Pulmonary artery endothelial cell (primary cell): ENCODE measurements around the gene RBM28. TPM values are rescaled to one million over a fixed set of nuclear protein-coding genes. Genes with fewer than 3 reads are reported as not detected.

ENCODE experiments used
- DNase-seq: peaks from one replicate; pipeline ENCODE4 v3.0.0-alpha.2; 2011; ENCODE audit warnings: low read depth, low spot score
- total RNA-seq: library from RNA; depleted of rRNA; stranded (reverse); fragments of >200 nt; gene quantifications from 2 replicates; pipeline ENCODE4 v1.2.3, GENCODE V29; 2014

The RBM28 gene, protein sequence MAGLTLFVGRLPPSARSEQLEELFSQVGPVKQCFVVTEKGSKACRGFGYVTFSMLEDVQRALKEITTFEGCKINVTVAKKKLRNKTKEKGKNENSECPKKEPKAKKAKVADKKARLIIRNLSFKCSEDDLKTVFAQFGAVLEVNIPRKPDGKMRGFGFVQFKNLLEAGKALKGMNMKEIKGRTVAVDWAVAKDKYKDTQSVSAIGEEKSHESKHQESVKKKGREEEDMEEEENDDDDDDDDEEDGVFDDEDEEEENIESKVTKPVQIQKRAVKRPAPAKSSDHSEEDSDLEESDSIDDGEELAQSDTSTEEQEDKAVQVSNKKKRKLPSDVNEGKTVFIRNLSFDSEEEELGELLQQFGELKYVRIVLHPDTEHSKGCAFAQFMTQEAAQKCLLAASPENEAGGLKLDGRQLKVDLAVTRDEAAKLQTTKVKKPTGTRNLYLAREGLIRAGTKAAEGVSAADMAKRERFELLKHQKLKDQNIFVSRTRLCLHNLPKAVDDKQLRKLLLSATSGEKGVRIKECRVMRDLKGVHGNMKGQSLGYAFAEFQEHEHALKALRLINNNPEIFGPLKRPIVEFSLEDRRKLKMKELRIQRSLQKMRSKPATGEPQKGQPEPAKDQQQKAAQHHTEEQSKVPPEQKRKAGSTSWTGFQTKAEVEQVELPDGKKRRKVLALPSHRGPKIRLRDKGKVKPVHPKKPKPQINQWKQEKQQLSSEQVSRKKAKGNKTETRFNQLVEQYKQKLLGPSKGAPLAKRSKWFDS
- 19.7 and 39.9 TPM in 2 replicates for total RNA-seq

DNA sequence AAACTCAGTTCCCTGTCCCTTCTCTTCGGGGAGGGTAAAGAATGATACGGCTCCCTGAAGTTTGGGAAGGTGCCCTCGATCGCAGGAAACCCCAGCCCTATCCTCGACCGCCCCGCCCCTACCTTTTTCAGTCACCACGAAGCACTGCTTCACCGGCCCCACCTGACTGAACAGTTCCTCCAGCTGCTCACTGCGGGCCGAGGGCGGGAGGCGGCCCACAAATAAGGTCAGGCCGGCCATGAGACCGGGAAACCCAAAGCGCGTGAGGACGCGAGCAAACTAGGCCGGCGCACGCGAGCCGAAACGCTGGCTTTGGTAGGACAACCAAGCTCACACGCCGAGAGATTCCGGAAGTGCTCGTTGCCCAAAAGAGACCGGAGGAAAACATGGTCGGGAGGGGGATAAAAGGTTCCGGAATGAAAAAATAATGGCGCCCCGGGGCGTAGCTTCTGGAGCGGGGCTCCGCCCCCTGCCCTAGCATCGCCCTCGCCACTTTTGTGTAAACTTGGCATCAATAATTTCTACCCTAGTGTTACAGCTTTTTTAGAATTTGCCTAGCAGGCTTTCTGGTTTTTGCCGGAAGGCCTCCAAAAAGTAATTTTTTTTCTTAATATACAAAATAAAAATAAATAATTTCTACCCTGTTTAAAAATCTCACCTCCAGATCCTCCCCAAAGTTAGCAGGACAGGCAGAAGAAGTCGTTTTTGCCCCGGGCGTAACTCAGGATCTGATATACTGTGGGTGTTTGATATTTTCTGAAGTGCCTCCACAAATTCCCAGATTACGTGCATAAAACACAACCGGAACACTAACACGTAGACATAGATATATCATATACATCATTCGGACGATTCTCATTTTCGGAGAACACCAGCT lies at the start of gene RBM28:
RBM28 (minus strand) TSS at position 355 of the 877 bp plus-strand sequence; CDS start at position 240, 115 bp downstream.
- peak; percentile 68 for DNase-seq

DNA sequence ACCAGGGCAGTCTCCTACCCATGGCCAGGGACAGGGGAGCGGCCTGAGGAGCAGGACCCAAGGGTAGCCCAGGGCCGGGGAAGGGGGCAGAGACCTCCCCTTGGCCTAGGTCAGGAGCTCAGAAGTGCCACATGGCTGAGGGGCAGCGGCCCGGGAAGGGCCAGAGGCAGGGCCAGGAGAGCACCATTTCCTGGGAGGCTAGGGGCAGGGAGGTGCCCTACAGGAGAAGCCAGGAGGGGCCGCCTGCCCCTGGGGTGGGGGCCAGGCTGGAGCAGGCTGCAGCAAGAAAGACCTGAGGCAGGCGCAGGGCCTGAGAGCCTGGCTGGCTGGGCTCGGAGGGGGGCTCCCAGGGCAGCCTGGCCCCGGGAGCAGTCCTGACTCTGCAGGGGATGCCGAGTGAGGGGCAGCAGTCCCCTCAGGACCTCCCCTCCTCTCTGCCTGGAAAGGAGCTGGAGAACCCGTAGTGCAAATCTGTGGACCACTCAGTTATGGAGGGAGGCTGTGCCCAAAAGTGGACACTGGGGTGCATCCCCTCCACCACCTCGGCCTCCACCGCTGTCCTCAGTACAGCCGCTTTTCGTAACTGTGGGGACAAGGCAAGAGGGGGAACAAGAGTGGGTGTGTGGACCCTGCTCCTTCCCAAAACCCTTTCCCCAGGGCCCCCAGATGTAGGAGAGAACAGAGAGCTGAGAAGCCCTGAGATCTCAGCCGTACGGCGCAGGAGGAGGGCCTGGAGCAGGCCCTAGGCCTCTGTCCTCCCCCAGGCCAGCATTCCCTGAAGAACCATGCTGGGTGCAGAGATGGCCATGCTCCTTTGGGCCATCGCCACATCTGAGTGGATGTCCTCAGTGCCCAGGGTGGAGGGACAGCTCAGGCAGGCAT lies 49.0 kb upstream of the RBM28 start:
- DNase-seq, result no peak

DNA sequence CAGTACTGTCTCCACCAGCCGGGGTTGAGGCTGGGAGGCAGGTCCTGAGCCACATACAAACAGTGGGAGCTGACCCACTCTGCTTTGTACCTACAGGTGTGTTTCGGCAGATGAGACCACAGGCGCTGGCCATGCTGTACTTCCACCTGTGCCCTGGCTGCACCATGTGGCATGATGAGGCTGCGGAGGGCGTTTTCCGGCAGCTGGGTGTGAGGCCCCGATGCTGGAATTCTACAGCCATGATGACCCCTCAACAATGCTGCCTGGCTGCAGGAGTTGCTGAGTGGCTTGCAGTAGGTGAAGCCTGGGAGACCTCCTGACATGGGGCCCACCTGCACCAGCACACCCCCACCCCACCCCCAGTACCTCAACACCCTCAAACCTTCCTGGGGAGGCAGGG lies 48.1 kb upstream of the RBM28 start:
- DNase-seq, result no peak

DNA sequence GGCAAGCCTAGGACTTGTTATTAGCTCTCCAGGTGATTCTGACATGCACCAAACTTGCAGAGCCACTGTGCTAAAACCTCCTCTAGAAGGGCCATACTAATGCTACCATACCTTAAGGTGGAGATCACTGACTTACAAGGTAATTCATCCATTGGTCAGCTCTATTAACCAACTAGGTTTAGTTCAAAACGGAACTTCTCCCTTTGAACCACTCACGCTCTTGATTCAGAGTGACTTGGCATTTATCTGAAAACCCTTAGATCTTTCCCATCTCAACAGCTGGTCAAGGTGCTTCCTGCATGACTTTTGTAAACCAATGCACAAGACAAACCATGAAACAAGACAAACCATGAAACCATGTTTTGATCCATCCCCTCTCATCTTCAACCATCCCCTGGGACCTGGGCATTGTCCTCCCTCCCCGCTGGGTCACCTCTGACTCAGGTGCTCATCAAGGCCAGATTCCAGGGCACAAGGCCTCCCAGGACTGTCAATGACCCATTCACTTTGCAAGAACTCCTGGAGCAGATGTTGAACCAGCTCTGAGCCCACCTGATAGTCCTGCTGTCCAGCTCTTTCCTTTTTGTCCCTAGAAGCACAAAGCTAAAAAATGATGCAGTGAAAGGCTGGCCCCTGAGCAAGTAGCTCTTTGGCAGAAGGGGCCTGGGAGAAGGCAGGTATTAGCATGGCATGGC lies 47.3 kb upstream of the RBM28 start:
- no peak for DNase-seq

DNA sequence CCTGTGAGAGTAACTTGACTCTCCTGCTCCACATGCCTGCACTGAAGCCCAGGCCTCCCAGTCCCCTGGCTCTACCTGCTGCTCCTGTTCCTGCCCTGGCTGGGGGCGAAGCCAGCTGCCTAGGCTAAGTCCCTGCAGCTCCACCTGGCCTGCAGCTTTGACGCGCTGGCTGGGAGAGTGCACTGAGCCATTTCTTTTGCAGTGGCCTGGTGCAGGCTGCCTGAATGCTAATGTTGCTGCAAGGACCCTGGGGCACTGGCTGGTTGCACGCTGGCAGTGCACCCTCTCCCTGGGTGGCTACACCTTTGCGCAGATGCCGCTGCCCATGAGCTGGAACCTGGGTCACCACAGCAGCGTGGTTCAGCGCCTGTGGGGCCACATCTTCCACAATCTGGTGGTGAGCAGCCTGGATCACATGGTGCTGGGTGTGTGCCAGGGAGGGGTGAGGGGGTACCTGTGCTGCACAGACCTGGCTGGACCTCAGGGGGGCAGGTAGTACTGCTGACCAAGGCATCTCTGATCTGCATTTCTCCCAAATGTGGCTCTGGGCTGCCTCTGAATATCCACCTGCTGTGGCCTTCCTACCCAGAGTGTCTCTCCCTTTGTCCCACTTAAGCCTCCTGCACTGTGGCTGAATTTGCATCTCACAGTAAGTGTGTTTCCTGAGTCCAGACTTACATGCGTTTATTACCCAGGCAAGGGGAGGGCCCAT lies 46.1 kb upstream of the RBM28 start:
- no peak for DNase-seq

DNA sequence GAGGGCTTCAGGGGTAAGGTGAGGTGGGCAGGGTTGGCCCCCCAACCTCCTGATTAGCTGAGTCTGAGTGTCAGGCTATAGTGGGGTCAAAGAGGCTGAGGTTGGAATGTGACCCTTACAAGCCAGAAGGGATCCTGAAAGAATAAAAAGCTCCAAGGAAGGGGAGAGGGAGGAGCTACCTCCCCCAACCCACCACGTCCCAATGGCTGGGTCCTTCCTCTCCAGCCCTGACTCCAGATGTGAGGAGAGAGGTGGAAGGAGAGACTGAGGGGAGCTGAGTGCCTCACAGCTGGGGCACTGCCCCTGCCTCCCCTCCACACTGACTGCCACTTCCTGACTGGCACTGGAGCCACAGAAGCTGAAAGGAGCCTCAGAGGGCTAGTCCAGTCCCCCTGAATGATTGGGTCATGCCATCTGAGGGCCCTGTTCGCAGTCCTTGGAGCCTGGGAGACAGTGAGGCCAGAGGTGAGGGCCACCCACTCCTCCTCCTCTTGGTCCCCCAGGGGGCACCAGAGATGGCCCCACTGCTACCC lies 45.4 kb upstream of the RBM28 start:
- no peak for DNase-seq

DNA sequence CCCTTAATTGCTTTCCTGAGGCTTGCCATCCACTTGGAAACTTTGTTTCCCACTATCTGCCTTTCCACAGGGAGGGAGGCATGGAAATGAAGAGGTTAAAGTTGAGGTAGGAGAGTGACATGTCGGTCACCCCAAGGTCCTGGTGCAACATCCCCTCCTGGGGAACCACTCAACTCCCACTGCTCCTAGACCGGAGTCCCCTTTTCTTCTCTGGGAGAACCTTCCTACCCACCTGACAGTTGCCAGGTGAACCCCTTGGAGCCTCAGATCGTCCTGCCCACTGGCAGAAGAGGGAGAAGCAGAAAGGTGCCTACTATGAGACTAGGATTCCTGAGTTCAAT lies 44.4 kb upstream of the RBM28 start:
- DNase-seq, result no peak

DNA sequence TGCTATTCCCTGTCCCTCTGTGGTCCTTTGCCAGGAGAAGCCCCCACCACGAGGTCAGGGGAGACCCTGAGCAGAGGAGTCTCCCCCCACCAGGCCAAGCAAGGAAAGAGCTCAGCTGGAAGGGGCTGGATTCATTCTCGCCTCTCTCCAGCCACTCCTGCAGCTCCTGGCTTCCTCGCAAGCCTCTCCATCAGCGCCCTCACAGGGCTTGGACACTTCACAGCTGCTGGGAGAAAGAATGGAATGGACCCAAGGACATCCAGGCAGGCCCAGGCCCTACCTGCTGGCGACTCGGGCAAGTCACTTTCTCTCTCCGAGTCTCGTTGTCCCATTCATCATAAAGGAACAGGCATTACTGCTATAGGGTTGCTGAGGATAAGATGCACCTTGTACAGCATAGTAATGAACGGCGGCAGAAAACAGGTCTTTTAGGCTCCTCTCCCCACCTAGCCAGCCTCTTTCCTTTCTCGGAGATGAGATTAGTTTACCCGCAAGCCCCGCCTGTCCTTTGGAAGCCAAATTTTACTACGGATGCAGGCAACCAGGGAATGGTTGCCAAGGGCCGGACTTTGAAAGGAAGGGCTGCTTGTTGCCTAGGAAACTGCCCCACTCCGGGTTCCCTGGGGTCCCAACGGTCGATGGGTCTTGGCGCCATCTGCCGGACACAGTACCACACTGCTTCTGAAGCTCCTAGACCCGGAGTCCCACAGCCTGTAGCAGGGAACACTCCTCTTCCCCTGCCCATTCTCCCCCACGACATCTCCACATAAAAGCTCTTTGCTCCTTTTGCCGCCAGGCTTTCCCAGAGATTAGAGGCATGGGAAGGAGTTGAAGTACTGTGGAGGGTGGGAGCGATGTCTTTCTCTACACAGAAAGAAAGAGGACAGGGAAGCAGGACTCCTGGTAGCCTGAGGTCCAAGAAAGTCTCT lies 43.8 kb upstream of the RBM28 start:
- DNase-seq, result no peak

DNA sequence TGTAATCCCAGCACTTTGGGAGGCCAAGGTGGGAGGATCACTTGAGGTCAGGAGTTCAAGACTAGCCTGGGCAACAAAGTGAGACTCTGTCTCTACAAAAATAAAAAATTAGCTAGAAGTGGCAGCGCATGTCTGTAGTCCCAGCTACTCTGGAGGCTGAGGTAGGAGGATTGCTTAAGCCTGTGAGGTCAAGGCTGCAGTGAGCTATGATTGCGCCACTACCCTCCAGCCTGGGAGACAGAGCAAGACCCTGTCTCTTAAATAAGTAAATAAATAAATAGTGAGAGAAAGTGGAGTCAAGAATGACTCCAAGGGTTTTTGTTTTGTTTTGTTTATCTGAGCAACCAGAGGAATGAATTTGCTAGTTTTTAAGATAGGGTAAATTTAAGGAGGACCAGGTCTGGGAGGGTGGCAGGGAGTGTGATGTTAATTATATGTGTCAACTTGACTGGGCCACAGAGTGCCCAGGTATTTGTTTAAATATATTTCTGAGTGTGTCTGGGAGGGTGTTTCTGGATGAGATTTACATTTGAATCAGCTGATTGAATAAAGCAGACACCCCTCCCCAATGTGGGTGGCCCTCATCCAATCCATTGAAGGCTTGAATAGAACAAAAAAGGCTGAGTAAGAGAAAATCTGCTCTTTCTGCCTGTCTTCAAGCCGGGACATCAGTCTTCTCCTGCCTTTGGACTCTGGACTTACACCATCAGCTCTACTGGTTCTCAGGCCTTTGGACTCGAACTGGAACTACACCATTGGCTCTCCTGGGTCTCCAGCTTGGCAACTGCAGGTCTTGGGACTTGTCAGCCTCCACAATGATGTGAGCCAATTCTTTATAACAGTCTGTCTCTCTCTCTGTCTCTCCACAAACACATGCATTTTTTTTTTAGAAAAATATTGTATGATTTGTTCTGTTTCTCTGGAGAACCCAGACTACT lies 42.5 kb upstream of the RBM28 start:
- no peak for DNase-seq

DNA sequence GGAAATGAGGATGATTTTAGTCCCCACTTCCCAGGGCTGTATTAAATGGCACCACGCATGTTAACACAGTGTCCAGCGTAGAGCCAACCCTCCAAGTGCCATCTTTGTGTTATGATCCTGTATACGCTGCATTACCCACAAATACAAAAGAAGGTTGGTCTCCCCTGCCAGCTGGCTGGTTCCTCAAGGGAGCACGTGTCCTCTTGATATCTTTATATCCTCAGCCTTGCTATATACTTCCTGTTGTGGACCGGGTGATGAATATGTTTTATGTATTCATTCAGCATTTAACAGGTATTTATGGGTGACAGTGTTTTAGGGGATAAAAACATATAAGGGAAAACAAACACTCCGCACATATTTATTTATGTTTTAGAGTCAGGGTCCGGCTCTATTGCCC lies 41.0 kb upstream of the RBM28 start:
- no peak for DNase-seq

DNA sequence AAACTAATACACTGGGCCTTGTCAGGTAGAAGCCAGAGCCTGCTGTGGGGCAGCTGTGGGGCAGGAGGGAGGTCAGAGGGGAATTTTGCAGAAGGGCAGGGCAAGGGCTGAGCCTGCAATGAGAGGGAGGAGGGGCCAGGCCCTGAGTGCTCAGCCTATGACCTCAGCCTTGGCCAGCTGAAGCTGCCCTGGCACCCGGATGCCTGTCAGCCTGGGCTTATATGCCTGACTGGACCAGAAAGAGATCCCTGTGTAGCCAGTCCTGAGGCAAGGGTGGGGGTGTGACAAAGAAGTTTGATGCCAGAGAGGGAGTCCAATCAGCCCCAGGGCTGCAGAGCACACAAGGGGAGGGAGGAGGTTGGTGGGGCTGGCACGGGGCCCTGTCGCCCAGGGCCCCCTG lies 40.1 kb upstream of the RBM28 start:
- DNase-seq, result no peak

DNA sequence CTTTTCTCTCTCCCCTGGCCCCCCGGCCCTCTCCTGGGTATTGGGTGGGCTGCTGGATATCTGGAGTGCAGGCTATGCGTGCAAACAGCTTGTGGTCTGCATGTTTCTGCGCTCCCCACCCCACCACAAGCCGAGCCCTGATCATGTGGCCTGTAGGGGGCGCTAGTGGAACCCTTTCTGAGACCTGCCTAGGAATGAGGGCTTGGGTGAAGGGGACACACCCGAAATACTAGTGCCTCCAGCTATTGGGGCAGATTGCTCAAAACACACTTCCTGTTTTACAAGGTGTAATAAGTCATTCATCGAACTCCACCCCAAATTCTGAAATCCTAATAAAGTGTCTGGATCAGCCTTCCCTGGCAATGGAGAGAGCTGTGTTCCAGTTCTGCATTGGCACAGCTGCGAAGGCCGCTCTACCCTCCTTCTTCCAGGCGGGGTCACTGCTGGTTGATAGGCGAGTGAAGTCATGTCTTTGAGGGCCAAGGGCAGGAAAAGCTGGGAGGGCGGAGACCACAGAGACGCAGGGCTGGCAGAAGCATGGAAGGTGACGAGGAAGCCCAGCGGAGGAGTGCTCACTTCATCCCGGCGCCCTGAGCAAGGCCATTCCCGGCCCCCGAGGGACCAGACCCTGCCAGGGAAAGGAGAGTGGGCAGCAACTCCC lies 37.6 kb upstream of the RBM28 start:
- DNase-seq, result no peak

DNA sequence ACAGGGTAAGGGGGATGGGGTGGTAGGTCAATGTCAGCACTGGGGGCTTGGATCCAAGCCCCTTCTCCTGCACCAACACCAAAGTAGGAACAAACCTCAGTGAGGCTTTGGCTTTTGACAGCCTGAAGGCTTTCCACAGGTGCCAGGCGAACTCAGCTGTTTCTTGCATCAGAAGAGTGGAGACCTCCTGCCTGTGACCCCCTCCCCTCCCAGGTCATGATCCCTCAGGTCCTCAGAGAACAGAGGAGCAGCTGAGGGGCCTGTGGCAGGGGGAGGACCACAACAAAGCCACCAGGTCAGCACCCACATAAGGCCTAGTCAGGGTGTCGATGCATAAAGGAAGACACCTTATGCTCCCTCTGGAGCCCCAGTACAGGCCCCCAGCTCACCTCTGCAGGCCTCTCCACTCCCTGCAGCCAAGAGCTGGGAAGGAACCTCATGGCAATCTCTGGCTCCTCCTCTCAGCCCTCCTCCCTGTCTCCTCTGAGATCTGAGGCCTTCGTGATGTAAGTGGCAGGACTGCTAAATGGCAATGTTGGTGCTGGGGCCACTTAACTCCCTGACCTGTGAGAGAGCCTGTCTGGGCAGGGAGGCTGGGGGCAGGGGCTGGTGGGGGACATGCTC lies 36.9 kb upstream of the RBM28 start:
- DNase-seq, result no peak

DNA sequence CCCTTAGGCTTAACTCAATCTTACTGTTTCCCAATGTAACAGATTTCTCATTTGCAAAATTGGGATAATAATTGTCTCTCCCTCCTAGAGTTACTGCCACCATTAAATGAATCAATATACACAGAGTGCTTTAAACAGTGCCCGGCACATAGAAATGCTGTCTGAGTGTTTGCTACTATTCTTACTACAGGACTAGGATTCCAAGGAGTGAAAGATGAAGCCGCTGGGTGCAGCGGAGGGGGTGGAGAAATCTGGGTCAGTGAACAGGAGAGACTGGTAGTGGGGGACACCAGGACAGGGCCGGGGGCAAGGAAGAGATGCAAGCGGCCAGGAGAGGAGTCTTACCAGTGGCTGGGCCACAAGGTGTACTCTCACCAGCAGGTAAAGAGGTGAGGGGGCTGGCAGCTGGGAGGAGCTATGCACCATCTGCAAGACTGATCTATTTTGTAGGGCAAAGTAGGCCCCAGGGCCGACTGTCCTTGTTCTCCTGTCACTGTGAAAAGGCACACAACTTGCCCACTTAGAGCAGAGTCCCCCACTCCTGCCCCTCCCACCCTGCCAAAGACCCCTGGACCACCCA lies 36.3 kb upstream of the RBM28 start:
- no peak for DNase-seq

DNA sequence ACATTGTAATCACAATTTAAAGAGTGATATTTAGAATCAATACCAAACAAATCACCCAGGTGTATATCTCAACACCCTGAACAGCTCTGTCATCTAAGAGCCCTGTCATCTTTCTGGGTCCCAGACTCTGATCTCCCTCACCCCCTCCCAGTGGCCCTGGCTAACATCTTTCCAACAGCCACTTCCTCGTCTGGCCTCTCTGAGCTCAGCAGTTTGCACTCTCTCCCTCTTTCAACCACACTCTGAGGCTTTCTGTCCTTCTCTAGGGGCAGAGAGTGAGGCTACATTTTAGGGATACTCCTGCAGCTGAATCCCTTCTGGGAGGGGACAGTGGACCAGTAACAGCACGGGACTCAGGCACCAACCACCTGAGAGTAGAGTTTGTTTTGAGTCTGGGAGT lies 34.9 kb upstream of the RBM28 start:
- no peak for DNase-seq

DNA sequence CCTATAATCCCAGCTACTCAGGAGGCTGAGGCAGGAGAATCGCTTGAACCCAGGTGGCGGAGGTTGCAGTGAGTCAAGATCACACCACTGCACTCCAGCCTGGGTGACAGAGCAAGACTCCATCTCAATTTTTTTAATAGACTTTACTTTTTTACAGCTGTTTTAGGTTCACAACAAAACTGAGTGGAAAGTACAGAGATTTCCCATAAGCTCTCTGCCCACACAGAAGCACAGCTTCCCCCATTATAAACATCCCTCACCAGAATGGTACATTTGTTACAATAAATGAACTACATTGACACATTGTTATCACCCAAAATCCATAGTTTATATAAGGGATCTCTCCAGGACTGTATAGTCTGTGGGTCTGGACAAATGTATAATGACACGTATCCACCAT lies 32.4 kb upstream of the RBM28 start:
- DNase-seq, result no peak
